ENCODE data around the gene PSMA6. TPM values are rescaled to one million over a fixed set of nuclear protein-coding genes. Genes with fewer than 3 reads are reported as not detected.

PSMA6 gene
- total and polyA plus RNA-seq, 2 of the 13 experiments (the other 11 are each of a cell fraction or from before 2014, with no cell fraction given) = 525 to 1,109 TPM

- TF ChIP-seq NR2F6 (IDR thresholded peaks at IDR 0.05) (peak; percentile 67), NR2F6 (CRISPR knock-in tag; IDR thresholded peaks at IDR 0.05) (peak; percentile 86), ZNF615 (CRISPR knock-in tag; IDR thresholded peaks at IDR 0.05; ENCODE audit: borderline replicate concordance) (no peak), FOXA1 (IDR thresholded peaks at IDR 0.05) (no peak), FOXA1 (CRISPR knock-in tag; IDR thresholded peaks at IDR 0.05) (peak; percentile 80), ZNF143 (CRISPR knock-in tag; IDR thresholded peaks at IDR 0.05) (no peak), KDM2A (CRISPR knock-in tag; IDR thresholded peaks at IDR 0.05; ENCODE audit: borderline replicate concordance, low read depth) (0 out of 2 replicates have a peak, but pooled peaks have one; percentile 26), NFE2 (CRISPR knock-in tag; IDR thresholded peaks at IDR 0.05) (no peak), E2F2 (CRISPR knock-in tag; IDR thresholded peaks at IDR 0.05; ENCODE audit: borderline replicate concordance) (no peak), MAFG (CRISPR knock-in tag; IDR thresholded peaks at IDR 0.05) (no peak), ZNF781 (CRISPR knock-in tag; IDR thresholded peaks at IDR 0.05; ENCODE audit: borderline replicate concordance, not compliant biosample characterization) (no peak), DBP (CRISPR knock-in tag; IDR thresholded peaks at IDR 0.05; ENCODE audit: not compliant biosample characterization) (no peak), HMG20A (CRISPR knock-in tag; IDR thresholded peaks at IDR 0.05; ENCODE audit: borderline replicate concordance) (peak; percentile 59; the same call in 1 of the 2 replicates), YEATS2 (CRISPR knock-in tag; IDR thresholded peaks at IDR 0.05; ENCODE audit: borderline replicate concordance) (no peak), JUNB (CRISPR knock-in tag; IDR thresholded peaks at IDR 0.05; ENCODE audit: borderline replicate concordance) (no peak), TBX2 (CRISPR knock-in tag; IDR thresholded peaks at IDR 0.05; ENCODE audit: borderline replicate concordance) (peak; percentile 23; the same call in 1 of the 2 replicates), ZNF720 (CRISPR knock-in tag; IDR thresholded peaks at IDR 0.05) (no peak), TIGD3 (CRISPR knock-in tag; IDR thresholded peaks at IDR 0.05; ENCODE audit: borderline replicate concordance) (no peak), IKZF1 (IDR thresholded peaks at IDR 0.05) (no peak), ZBTB25 (CRISPR knock-in tag; IDR thresholded peaks at IDR 0.05) (no peak), MAX (IDR thresholded peaks at IDR 0.05) (no peak), ZNF354B (CRISPR knock-in tag; IDR thresholded peaks at IDR 0.05) (peak; percentile 63; the same call in 1 of the 2 replicates), ZNF597 (CRISPR knock-in tag; IDR thresholded peaks at IDR 0.05) (no peak), KLF16 (CRISPR knock-in tag; IDR thresholded peaks at IDR 0.05) (no peak), NCOA2 (CRISPR knock-in tag; IDR thresholded peaks at IDR 0.05) (peak; percentile 56), MTF2 (CRISPR knock-in tag; IDR thresholded peaks at IDR 0.05; ENCODE audit: borderline replicate concordance) (no peak), BRCA1 (CRISPR knock-in tag; IDR thresholded peaks at IDR 0.05) (no peak)
Measured at GRCh38 chr14:35353409-35354172, 61.4 kb downstream of the PSMA6 start (continued).
